Keratinocyte (primary cell): Measurements from ENCODE around the gene TMEM259.

ENCODE experiments used
- EZH2 ChIP-seq: IDR thresholded peaks from one replicate; pipeline ENCODE4 v1.6.1; 2012; ENCODE audit warnings: inconsistent platforms, mild to moderate bottlenecking, low read length, moderate library complexity
- TF ChIP-seq, protein P1 (sequence below), 3 experiments: IDR thresholded peaks in 1 of 3; conservative IDR thresholded peaks in 1 of 3; optimal IDR thresholded peaks in 1 of 3; 2 replicates in 2 of 3; 3 replicates in 1 of 3; pipeline versions ENCODE3 to v1.5.1; 2011; ENCODE audit warnings: low read length in 3 of 3, mild to moderate bottlenecking in 3 of 3, moderate library complexity in 2 of 3, control low read depth in 1 of 3, inconsistent platforms in 1 of 3; ENCODE audit not compliant: insufficient read depth in 2 of 3; ENCODE audit errors: extremely low read depth in 1 of 3

DNA sequence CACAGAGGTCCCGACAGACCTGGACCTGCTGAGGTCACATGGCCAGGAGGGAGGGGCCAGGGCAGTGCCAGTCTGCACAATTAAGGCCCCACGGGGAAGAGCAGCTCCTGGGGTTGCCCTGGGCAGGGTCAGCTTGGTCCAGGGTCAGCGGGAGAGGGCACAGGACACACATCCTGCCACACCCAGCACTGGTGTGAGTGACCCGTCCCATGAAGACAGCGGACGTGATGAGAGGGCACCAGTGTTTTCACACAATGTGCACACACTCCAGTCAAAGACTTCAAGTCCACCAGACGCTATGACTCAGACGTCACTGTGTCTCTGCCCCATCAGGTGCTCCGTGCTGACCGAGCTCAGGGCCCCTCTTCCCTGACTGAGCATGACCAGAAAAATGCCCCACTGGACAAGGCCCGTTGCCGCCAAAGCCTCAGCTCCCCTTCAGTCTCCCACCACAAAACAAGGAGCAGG lies 4.2 kb downstream of the TMEM259 start:
- TF ChIP-seq, protein P1, sequence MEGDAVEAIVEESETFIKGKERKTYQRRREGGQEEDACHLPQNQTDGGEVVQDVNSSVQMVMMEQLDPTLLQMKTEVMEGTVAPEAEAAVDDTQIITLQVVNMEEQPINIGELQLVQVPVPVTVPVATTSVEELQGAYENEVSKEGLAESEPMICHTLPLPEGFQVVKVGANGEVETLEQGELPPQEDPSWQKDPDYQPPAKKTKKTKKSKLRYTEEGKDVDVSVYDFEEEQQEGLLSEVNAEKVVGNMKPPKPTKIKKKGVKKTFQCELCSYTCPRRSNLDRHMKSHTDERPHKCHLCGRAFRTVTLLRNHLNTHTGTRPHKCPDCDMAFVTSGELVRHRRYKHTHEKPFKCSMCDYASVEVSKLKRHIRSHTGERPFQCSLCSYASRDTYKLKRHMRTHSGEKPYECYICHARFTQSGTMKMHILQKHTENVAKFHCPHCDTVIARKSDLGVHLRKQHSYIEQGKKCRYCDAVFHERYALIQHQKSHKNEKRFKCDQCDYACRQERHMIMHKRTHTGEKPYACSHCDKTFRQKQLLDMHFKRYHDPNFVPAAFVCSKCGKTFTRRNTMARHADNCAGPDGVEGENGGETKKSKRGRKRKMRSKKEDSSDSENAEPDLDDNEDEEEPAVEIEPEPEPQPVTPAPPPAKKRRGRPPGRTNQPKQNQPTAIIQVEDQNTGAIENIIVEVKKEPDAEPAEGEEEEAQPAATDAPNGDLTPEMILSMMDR (optimal IDR thresholded peaks at IDR 0.05 in 1 of 3, IDR thresholded peaks at IDR 0.05 in 1 of 3, conservative IDR thresholded peaks at IDR 0.05 in 1 of 3; ENCODE audit: extremely low read depth in 1 of 3, insufficient read depth in 2 of 3, low read length in 3 of 3) = no peak
- no peak for TF ChIP-seq EZH2
